NOMO-1 treated with dmso at 0.1 percent for 144 hours (cell line): Measurements from ENCODE around the gene TDRD12.
"Not testable (repeated sequence)": the region's sequence is repeated elsewhere in the genome, so short reads cannot be mapped to it uniquely, and the experiment has no call there.

ENCODE experiments used
- DNase-seq: peaks from one replicate; lab custom pipeline; 2025; ENCODE audit not compliant: unreplicated experiment; lab: John Stamatoyannopoulos, UW

Gene TDRD12

DNA sequence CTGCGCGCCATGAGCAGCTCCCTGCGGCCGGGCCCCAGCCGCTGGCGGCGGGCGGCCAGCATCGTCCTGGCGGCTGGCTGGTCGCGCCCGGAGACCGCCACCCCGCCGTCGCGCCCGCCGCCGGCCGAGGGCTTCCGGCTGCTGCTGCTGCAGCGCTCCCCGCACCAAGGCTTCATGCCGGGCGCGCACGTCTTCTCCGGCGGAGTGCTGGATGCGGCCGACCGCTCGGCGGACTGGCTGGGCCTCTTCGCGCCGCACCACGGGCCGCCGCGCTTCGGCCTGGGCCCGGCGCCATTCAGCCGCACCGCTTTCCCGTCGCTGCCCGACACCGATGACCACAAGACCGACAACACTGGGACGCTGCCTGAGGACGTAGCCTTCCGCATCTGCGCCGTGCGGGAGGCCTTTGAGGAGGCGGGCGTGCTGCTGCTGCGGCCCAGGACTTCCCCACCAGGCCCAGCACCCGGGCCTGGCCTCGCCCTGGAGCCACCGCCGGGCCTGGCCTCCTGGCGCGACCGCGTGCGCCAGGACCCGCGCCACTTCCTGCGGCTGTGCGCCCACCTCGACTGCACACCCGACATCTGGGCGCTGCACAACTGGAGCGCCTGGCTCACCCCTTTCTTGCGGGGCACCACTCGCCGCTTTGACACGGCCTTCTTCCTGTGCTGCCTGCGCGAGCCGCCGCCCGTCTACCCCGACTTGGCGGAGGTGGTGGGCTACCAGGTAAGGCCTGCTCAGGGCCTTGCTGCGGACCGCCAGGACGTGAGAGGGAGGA is 27.4 kb upstream of the TDRD12 start:
- DNase-seq: peak; percentile 41

DNA sequence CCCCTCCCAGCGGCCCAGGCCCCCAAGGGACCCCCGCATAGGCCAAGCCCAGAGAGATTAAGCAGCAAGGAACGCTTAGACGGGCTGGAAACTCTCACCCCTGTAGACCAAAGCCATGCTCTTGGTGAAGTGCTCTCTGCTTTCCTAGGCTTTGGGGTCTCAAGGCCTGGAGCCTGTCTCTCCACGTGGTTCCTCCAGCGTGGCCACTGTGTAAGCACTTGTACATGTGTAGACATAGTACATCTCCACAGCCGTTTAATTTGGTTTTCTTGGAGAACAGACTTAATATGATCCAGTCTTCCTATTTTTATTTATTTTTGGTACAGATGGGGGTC is 26.9 kb upstream of the TDRD12 start:
- DNase-seq: no peak

DNA sequence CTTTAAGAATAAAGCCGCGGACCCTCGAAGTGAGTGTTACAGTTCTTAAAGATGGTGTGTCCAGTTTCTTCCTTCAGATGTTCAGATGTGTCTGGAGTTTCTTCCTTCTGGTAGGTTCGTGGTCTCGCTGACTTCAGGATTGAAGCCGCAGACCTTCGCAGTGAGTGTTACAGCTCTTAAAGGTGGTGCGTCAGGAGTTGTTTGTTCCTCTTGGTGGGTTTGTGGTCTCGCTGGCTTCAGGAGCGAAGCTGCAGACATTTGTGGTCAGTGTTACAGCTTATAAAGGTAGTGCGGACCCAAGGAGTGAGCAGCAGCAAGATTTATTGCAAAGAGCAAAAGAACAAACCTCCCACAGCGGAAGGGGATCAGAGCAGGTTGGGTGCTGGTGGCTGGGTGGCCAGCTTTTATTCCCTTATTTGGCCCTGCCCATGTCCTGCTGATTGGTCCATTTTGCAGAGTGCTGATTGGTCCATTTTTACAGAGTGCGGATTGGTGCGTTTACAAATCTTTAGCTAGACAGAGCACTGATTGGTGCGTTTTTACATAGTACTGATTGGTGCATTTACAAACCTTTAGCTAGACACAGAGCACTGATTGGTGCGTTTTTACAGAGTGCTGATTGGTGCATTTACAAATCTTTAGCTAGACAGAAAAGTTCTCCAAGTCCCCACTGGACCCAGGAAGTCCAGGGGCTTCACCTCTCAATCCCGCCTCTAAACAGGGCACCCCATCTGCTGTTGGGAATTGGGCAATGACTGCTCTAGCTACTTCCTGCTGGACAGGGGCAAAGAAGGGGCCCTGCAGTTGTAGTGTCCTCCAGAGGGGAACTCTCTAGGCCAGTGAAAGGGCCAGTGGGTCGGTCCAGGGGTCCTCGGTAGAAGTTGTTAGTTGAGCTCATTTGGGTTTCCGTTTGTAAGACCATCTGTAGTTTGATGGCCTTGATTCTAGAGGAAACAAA is 26.1 kb upstream of the TDRD12 start:
- peak; percentile 45 for DNase-seq

DNA sequence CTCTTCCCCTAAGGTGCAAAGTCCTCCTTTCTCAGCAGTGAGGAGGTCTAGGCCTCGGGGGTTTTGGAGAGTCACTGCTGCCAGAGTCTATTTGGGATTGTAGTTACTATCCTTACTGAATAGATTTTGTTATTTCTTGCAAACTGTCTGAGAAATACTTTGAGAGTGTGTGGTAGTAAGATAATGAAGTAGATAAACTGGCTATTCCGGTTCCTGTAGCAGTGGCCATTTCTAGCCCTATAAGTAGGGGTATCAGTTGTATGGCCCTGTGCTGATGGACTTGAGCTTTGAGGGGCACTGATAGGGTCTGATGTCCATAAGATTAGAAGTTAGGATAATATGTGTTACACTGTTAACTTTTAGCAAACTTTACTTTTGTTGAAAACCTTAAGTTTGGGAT is 25.3 kb upstream of the TDRD12 start:
- DNase-seq: not testable (repeated sequence)

DNA sequence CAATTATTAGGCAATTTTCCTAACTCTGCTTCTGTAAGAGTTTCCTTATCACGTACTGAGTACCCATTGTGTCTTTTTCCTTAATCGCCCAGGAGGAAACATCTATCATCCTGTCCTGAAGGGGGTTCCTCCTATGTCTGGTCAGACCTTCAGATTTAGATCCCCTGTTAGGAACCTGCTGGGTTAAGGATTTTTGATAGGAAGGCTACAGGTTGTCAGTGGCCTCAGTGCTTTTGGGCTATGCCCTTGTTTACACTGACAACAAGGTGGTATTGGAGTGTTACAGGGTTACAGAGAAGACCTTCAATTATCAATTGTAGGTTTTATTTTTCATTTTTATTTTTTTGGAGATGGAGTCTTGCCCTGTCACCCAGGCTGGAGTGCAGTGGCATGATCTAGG is 24.7 kb upstream of the TDRD12 start:
- not testable (repeated sequence) for DNase-seq

DNA sequence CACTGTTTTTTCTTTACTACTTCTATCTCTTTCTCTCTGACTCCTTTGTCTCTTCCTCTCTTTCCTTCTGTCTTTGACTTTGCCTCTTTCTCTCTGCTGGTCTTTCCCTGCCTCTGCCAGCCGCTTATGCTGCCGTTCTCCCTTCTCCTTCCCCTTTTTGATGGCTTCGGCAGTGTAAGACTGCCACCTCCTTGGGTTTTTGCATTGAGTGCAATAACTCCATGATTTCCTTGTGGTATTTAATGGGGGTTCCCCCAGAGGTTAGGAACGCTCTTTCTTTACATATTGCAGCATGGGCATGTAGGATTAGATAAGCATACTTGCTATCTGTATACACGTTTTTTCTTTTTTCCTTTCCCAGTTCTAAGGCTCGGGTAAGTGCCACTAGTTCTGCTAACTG is 24.1 kb upstream of the TDRD12 start:
- not testable (repeated sequence) for DNase-seq

DNA sequence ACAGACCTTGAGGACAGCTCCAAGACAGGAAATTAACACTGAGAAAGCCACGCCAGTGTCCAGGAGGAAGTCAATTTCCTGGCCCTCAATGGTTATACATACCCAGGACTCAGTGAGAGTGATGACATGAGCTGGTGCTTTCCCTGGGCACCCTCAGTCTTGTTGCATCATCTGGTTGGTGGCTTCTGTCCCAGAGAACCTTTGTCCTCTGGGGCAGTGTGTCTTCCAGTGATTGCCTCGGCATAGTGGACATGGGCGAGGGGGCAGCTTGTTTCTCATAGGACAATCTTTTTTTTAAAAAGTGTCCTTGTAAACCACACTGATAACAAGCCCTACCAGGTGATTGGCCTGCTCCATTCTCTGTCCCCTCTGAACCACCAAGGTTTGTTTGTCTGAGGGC is 22.8 kb upstream of the TDRD12 start:
- not testable (repeated sequence) for DNase-seq

DNA sequence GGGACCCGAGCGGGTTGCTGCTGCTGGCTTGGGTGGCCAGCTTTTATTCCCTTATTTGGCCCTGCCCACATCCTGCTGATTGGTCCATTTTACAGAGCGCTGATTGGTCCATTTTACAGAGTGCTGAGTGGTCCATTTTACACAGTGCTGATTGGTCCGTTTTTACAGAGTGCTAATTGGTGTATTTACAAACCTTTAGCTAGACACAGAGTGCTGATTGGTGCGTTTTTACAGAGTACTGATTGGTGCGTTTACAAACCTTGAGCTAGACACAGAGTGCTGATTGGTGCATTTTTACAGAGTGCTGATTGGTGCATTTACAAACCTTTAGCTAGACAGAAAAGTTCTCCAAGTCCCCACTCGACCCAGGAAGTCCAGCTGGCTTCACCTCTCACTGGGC is 19.4 kb upstream of the TDRD12 start:
- DNase-seq: not testable (repeated sequence)

DNA sequence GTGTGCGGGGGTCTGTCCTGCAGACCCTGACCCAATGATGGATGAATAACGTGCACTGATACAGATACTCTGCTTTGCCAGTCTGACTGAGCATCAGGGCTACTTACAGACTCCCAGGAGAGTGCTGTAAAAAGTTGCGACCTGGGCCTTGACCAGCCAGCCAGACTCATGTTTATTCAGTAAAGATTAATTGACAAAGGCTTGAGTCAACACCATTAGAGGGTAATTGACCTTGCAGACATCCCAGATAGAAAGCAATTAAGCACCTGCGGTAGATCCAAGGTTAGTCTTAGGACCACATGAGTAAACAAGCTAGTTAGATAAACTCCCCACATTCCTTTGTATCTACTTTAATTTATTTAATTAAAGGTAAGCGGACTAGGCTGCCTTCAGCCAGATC is 17.6 kb upstream of the TDRD12 start:
- DNase-seq: no peak

DNA sequence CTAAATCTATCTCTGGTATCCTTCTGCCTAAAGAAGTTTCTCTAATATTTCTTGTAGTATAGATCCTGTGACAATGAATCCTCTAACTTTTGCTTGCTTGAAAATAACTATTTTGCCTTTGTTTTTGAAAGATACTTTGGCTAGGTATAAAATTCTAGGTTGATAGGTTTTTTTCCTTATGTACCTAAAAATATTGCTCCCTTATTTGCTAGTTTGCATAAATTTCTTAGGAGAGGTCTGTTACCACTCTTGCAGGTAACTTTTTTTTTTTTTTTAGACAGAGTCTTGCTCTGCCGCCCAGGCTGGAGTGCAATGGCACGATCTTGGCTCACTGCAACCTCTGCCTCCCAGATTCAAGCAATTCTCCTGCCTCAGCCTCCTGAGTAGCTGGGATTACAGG is 15.6 kb upstream of the TDRD12 start:
- DNase-seq: not testable (repeated sequence)

DNA sequence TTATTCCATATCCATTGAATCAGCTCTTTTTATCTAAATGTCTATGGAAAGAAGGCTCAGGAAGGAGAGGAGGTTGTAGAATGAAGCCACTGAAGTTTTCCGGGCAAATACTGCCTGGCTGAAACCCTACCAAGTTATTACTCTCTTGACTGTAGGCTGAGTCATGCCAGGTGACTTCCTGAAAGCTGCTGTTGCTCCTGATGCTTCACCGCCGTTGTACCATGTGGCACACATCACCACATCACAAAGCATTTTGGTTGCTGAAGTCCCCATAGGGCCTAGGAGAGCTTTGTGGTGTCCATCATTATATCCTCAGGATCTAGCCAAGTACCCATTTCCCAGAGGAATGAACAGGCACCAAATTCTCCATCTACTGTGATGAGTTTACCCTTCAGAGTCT is 11.1 kb upstream of the TDRD12 start:
- no peak for DNase-seq

DNA sequence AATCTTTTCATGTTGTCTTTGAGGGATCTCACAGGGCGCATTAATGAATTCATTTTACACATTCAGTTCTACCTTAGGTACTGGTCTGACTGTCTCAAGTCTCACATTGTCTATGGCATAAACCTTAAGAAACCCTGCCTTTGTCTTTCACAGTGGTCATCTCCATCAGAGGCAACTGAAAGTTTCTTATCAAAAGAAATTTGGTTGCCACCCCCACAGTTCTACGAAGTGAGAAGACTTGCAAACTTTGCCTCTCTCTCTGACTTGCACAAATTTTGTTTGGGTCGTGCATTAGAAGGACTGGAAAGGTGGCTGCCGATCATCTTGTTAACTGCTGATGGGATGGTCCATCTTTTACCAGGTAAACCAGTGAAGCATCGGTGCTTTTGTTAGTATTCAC is 10.5 kb upstream of the TDRD12 start:
- DNase-seq: no peak

DNA sequence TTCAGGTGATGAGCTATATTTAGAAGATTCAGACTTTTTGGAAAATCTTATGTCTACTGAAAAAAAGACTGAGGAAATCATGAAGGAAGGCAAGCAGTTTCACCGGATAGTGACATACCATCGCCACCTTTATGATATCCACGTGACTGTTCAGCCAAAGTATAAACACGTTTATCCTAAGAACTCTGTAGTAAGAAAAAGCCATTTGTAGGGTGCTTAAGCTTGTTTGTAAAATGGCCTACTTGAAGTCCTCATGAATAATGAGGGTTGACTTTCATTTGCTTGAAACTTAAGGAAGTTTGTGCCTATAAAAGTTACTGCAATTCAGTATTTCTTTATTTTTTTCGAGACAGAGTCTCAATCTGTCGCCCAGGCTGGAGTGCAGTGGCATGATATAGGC is 7.8 kb upstream of the TDRD12 start:
- no peak for DNase-seq

DNA sequence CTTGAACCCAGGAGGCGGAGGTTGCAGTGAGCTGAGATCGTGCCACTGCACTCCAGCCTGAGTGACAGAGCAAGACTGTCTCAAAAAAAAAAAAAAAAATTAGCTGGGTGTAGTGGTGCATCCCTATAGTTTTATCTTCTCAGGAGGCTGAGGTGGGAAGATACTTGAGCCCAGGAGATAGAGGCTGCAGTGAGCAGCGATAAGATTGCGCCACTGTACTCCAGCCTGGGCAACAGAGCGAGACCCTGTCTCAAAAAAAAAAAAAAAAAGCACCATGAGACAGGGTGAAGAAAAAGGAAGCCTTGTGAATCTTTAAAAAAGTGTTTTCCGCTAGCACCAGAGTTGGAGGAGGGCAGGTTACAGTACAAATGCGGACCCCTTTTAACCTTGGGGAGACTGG is 3.4 kb upstream of the TDRD12 start:
- not testable (repeated sequence) for DNase-seq

DNA sequence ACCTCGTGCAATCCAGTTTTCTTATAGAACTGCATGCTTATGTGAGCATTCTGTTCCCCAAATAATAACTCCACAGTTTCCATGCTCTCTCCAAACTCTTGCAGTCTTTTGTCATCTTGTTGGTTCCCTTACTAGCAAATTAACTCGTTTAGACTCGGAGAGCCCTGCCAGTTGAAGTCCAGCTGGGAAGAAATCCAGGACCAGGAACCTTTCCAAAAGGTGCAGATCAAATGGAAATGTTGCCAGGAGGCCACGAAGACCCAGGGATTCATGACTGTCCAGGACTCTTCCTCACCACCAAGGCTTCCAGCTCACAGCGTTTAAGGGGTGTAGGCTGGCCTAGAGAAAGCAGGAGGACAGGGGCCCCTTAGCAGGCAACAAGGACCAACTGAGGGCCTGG is 2.1 kb upstream of the TDRD12 start:
- DNase-seq: no peak

DNA sequence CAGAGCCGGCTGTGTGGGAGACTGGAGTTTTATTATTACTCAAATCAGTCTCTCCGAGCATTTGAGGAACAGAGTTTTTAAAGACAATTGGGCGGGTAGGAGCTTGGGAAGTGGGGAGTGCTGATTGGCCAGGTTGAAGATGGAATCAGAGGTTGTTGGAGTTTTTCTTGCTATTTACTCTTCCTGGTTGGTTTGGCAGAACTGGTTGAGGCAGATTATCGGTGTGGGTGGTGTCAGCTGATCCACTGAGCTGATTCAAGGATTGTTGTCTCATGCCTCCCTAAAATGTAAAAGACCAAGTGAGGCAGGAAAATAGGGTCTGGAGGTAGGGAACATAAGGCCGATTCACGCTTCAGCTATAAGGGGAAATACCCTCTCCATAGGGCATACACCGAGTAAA is 1.3 kb upstream of the TDRD12 start:
- no peak for DNase-seq

DNA sequence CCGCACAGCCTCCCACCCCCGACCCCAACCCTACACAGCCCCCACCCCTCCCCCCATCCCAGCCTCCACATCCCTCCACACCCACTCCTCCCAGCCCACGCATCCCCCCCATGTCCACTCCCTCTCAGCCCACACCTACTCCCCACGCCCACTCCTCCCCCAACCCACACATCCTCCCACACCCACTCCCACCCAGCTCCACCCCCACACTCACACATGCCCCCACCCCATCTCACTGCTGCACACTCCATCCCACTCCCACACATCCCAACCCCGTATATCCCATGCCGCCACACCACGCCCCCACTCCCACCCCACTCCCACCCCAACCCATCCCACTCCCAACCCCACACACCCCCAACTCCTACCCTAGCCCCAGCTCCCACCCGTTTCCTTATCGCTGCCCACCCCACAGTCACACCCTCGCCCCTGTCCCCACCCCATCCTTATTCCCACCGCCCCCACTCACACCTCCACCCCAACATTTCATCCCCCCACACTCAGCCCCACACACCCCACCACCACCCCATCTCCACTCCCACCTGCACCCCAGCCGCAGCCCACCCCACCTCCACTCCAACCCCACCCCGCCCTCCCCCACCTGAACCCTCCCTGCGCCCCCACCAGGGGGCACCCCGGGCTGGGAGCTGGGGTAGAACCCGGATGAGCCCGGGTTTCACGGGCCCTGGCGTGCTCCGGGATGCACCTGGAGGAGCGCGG is 809 bp downstream of the TDRD12 start:
- no peak for DNase-seq

DNA sequence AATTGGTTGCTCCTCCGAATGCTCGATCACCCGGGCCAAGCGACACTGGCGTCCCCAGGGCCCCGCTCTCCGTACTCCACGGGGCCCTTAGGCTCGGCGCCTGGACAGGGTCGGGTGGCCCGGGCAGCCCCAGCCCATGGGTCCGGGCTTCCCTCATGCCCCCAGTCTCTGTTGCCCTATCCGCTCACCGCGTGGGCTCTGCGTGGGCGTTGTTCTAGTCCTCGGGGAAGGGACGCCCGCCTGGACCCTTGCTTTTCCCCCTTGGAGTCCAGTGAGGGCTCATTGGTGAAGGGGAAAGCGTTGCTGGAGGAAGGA is 1.3 kb downstream of the TDRD12 start:
- DNase-seq: no peak

DNA sequence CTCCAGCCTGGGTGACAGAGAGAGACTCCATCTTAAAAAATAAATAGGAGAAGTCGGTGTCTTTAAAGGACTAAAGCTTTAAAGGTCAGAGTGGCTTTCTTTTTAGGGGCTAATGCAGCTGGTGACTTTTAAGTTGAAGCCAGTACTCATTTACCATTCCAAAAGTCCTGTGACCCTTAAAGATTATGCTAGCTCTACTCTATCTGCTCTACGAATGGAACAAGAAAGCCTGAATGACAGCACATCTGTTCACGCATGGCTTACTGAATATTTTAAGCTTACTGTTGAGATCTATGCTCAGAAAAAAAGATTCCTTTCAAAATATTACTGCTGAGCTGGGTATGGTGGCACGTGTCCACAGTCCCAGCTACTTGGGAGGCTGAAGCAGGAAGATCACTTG is 16.4 kb downstream of the TDRD12 start:
- no peak for DNase-seq

DNA sequence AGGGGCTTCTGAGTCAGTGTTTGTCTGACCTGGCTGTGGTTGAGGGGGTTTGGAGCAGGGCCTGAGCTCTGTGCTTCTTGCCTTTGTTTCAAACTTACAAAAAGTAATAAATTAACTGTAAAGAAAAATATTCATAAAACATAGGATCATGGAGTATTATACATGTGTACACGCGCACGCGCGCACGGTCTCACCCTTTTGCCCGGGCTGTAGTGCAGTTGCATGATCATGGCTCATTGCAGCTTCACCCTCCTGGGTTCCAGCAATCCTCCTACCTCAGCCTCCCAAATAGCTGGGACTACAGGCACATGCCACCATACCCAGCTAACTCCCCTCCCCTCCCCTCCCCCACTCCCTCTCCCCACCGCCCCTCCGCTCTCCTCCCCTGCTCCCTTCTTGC is 23.5 kb downstream of the TDRD12 start:
- no peak for DNase-seq

DNA sequence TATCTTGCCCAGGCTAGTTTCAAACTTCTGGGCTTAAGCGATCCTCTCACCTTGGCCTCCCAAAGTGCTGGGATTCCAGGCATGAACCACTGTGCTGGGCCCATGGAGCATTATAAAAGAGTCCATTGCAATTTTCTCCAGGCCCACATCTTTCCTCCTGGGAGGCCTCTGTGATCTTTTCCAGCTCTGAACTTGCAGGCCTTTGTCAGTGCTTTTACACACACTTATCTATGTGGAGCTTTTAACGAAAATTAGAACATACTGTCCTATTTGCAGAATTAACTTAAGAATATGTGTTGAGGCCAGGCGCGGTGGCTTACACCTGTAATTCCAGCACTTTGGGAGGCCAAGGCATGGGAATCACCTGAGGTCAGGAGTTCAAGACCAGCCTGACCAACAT is 23.9 kb downstream of the TDRD12 start:
- no peak for DNase-seq
